HepG2 (cell line): ENCODE results near the gene FER1L5. TPM values are rescaled to one million over a fixed set of nuclear protein-coding genes. Genes with fewer than 3 reads are reported as not detected.

Source experiments
- KAT2B ChIP-seq: fragments of 150-350 bp; IDR thresholded peaks from 2 replicates; pipeline ENCODE4 v1.6.1; 2014; ENCODE audit warnings: low read depth, low read length, borderline replicate concordance
- MTF2 ChIP-seq: sonication (generic); formaldehyde crosslinking; IDR thresholded peaks from 2 replicates; pipeline ENCODE4 v1.5.0; 2020; ENCODE audit warnings: missing genetic modification reagents, borderline replicate concordance
- SRY ChIP-seq: sonication (generic); formaldehyde crosslinking; IDR thresholded peaks from 2 replicates; pipeline ENCODE4 v1.8.0; 2022; ENCODE audit warnings: mild to moderate bottlenecking, missing genetic modification reagents
- ZNF367 ChIP-seq: sonication (generic); formaldehyde crosslinking; IDR thresholded peaks from 2 replicates; pipeline ENCODE4 v1.4.0; 2020; ENCODE audit warnings: missing genetic modification reagents, borderline replicate concordance
- polyA plus RNA-seq, 8 experiments: library from polyadenylated mRNA; depleted of rRNA in 3 of 8; stranded (reverse) in 7 of 8; unstranded in 1 of 8; fragments of >200 nt; fragmentation: Illumina TruSeq in 4 of 8; extraction: Trizol in 4 of 8; gene quantifications; 2 replicates each; pipeline versions ENCODE4 v1.2.1 to v1.2.3, GENCODE V29; 2011 to 2016; ENCODE audit warnings: low read depth in 4 of 8, missing spikeins in 1 of 8, mixed read lengths in 1 of 8; ENCODE audit not compliant: insufficient read depth in 1 of 8
- total RNA-seq, 5 experiments: library from RNA; depleted of rRNA; stranded (reverse); fragments of >200 nt; fragmentation: Illumina TruSeq; extraction: Trizol; gene quantifications; 2 replicates each; pipeline ENCODE4 v1.2.3, GENCODE V29; 2016; ENCODE audit warnings: low read depth in 1 of 5
- TF ChIP-seq, protein P1 (sequence below): sonication (generic); formaldehyde crosslinking; IDR thresholded peaks from 2 replicates; pipeline ENCODE4 v1.4.0; 2020; ENCODE audit warnings: missing genetic modification reagents
- TF ChIP-seq, protein P2 (sequence below): sonication (generic); formaldehyde crosslinking; IDR thresholded peaks from 2 replicates; pipeline ENCODE4 v1.4.0; 2020; ENCODE audit warnings: low read depth, missing genetic modification reagents
- TF ChIP-seq, protein P3 (sequence below): sonication (generic); formaldehyde crosslinking; IDR thresholded peaks from one replicate; pipeline ENCODE4 v1.5.1; 2020; ENCODE audit warnings: mild to moderate bottlenecking, missing genetic modification reagents; ENCODE audit errors: not compliant biosample characterization

Gene FER1L5
- total and polyA plus RNA-seq, 2 of the 13 experiments (the other 11 are each of a cell fraction or from before 2014, with no cell fraction given): 0.02 to 0.08 TPM

DNA sequence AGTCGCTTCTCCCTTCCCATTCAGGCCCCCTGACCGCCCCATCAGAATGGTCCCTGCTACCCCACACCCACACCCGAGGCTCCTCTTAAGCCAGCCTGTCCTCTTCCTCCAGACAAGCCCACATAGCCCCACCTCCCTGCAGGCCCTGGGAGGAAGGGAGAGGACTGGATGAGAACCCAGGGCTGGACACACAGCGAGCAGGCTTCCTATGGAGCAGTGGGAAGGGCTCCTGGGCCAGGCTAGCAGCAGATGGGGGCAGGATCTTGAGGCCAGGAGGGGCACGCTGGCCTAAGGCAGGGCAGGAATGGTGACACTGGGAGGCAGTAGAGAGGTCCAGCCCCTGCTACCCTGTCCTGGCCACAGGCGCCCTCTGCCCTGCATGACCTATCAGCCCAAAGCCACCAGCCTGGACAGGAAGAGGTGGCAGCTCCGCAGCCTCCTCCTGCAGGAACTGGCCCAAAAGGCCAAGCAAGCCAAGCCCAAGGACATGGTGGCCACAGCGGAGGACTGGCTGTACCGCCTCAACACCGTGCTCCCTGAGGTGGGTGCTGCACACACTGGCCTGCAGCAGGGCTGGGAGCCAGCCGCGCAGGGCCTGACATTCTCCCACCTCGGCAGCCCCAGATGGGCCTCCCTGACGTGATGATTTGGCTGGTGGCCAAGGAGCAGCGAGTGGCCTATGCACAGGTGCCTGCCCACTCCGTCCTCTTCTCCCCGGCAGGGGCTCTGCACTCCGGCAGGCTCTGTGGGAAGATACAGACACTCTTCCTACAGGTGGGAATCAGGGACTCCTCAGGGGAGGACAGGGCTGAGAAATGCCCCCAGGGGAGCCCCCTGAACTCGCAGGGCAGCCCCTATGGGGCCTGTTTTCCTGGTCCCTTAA lies 43.3 kb downstream of the FER1L5 start (continued):
- TF ChIP-seq, protein P1, sequence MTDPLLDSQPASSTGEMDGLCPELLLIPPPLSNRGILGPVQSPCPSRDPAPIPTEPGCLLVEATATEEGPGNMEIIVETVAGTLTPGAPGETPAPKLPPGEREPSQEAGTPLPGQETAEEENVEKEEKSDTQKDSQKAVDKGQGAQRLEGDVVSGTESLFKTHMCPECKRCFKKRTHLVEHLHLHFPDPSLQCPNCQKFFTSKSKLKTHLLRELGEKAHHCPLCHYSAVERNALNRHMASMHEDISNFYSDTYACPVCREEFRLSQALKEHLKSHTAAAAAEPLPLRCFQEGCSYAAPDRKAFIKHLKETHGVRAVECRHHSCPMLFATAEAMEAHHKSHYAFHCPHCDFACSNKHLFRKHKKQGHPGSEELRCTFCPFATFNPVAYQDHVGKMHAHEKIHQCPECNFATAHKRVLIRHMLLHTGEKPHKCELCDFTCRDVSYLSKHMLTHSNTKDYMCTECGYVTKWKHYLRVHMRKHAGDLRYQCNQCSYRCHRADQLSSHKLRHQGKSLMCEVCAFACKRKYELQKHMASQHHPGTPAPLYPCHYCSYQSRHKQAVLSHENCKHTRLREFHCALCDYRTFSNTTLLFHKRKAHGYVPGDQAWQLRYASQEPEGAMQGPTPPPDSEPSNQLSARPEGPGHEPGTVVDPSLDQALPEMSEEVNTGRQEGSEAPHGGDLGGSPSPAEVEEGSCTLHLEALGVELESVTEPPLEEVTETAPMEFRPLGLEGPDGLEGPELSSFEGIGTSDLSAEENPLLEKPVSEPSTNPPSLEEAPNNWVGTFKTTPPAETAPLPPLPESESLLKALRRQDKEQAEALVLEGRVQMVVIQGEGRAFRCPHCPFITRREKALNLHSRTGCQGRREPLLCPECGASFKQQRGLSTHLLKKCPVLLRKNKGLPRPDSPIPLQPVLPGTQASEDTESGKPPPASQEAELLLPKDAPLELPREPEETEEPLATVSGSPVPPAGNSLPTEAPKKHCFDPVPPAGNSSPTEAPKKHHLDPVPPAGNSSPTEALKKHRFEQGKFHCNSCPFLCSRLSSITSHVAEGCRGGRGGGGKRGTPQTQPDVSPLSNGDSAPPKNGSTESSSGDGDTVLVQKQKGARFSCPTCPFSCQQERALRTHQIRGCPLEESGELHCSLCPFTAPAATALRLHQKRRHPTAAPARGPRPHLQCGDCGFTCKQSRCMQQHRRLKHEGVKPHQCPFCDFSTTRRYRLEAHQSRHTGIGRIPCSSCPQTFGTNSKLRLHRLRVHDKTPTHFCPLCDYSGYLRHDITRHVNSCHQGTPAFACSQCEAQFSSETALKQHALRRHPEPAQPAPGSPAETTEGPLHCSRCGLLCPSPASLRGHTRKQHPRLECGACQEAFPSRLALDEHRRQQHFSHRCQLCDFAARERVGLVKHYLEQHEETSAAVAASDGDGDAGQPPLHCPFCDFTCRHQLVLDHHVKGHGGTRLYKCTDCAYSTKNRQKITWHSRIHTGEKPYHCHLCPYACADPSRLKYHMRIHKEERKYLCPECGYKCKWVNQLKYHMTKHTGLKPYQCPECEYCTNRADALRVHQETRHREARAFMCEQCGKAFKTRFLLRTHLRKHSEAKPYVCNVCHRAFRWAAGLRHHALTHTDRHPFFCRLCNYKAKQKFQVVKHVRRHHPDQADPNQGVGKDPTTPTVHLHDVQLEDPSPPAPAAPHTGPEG (CRISPR knock-in tag): no peak
- no peak; the same call in 1 of the 2 replicates for TF ChIP-seq MTF2 (CRISPR knock-in tag)
- TF ChIP-seq, protein P2, sequence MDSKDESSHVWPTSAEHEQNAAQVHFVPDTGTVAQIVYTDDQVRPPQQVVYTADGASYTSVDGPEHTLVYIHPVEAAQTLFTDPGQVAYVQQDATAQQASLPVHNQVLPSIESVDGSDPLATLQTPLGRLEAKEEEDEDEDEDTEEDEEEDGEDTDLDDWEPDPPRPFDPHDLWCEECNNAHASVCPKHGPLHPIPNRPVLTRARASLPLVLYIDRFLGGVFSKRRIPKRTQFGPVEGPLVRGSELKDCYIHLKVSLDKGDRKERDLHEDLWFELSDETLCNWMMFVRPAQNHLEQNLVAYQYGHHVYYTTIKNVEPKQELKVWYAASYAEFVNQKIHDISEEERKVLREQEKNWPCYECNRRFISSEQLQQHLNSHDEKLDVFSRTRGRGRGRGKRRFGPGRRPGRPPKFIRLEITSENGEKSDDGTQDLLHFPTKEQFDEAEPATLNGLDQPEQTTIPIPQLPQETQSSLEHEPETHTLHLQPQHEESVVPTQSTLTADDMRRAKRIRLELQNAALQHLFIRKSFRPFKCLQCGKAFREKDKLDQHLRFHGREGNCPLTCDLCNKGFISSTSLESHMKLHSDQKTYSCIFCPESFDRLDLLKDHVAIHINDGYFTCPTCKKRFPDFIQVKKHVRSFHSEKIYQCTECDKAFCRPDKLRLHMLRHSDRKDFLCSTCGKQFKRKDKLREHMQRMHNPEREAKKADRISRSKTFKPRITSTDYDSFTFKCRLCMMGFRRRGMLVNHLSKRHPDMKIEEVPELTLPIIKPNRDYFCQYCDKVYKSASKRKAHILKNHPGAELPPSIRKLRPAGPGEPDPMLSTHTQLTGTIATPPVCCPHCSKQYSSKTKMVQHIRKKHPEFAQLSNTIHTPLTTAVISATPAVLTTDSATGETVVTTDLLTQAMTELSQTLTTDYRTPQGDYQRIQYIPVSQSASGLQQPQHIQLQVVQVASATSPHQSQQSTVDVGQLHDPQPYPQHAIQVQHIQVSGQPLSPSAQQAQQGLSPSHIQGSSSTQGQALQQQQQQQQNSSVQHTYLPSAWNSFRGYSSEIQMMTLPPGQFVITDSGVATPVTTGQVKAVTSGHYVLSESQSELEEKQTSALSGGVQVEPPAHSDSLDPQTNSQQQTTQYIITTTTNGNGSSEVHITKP (CRISPR knock-in tag): 0 out of 2 replicates have a peak, but pooled peaks have one; percentile 37
- no peak for TF ChIP-seq ZNF367 (CRISPR knock-in tag)
- TF ChIP-seq, protein P3, sequence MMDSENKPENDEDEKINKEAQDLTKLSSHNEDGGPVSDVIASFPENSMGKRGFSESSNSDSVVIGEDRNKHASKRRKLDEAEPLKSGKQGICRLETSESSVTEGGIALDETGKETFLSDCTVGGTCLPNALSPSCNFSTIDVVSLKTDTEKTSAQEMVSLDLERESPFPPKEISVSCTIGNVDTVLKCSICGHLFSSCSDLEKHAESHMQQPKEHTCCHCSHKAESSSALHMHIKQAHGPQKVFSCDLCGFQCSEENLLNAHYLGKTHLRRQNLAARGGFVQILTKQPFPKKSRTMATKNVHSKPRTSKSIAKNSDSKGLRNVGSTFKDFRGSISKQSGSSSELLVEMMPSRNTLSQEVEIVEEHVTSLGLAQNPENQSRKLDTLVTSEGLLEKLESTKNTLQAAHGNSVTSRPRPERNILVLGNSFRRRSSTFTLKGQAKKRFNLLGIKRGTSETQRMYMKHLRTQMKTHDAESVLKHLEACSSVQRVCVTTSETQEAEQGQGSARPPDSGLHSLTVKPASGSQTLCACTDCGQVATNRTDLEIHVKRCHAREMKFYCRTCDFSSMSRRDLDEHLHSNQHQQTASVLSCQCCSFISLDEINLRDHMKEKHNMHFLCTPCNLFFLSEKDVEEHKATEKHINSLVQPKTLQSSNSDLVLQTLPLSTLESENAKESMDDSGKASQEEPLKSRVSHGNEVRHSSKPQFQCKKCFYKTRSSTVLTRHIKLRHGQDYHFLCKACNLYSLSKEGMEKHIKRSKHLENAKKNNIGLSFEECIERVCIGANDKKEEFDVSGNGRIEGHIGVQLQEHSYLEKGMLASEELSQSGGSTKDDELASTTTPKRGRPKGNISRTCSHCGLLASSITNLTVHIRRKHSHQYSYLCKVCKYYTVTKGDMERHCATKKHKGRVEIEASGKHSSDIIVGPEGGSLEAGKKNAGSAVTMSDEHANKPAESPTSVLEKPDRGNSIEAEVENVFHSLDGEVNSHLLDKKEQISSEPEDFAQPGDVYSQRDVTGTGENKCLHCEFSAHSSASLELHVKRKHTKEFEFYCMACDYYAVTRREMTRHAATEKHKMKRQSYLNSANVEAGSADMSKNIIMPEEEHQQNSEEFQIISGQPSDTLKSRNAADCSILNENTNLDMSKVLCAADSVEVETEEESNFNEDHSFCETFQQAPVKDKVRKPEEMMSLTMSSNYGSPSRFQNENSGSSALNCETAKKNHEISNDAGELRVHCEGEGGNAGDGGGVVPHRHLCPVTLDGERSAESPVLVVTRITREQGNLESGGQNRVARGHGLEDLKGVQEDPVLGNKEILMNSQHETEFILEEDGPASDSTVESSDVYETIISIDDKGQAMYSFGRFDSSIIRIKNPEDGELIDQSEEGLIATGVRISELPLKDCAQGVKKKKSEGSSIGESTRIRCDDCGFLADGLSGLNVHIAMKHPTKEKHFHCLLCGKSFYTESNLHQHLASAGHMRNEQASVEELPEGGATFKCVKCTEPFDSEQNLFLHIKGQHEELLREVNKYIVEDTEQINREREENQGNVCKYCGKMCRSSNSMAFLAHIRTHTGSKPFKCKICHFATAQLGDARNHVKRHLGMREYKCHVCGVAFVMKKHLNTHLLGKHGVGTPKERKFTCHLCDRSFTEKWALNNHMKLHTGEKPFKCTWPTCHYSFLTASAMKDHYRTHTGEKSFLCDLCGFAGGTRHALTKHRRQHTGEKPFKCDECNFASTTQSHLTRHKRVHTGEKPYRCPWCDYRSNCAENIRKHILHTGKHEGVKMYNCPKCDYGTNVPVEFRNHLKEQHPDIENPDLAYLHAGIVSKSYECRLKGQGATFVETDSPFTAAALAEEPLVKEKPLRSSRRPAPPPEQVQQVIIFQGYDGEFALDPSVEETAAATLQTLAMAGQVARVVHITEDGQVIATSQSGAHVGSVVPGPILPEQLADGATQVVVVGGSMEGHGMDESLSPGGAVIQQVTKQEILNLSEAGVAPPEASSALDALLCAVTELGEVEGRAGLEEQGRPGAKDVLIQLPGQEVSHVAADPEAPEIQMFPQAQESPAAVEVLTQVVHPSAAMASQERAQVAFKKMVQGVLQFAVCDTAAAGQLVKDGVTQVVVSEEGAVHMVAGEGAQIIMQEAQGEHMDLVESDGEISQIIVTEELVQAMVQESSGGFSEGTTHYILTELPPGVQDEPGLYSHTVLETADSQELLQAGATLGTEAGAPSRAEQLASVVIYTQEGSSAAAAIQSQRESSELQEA (CRISPR knock-in tag): peak; percentile 7
- no peak; the same call in 1 of the 2 replicates for TF ChIP-seq SRY (CRISPR knock-in tag)
- no peak for TF ChIP-seq KAT2B
